Mesenteric fat pad (tissue), 1 donor: ENCODE results near the gene LILRA2. TPM values are rescaled to one million over a fixed set of nuclear protein-coding genes. Genes with fewer than 3 reads are reported as not detected.
"Not testable (repeated sequence)": the region's sequence is repeated elsewhere in the genome, so short reads cannot be mapped to it uniquely, and the experiment has no call there.

Experiments
- DNase-seq: peaks from one replicate; pipeline ENCODE4 v3.0.0-alpha.2; 2020; ENCODE audit warnings: low spot score
- total RNA-seq: library from RNA; stranded (reverse); fragmentation: NEBNext Ultra II Directional; extraction: Animal tissue kit (Norgen Biotek cat#: 25700); gene quantifications from one replicate; pipeline ENCODE4 v1.2.1, GENCODE V29; 2021
- donor health status: DM: yes; HTN: yes; CAD: no.

Gene LILRA2
- total RNA-seq, 1 donor from 2014 or later, result 10.0 TPM

DNA sequence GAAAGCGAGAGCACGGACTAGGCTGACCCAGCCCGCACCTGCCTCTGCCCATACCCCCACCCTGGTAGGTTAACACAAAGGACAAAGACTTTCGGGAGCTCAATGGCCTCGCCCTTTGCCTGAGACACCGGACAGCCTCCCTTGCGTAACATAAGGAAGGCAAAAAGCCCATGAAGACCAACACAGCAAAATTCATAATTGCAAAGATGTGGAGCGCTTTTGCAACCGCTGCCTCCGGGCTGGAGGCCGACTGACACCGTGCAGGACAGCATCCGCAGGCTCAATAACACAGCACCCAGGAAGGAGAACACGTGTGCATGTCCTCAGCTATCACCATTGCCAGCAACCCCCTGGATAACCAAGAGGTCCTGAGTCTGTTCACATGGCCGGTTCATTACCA lies 35.2 kb downstream of the LILRA2 start:
- no peak for DNase-seq

DNA sequence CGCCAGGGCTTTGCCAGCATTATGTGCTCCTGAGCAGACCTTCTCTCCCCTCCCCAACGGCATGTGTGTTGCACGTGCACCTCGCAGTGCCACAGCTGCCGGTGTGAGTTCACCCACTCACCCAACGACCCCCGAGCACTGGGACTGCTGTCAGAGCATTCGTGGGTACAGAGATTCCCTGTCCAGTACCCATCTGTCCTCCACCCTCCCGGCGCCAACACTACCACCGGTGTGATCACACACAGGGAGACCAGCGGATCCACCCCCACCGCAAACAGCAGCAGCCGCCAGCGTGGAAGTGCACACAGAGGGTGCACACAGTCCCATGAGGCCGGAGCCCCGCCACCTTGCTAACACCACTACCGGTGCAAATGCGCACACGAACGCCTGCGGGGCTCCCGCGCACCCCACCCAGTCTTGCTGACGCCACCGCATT lies 35.8 kb downstream of the LILRA2 start:
- DNase-seq, result no peak

GRCh38 chr19:54612428-54612827 lies 38.8 kb downstream of the LILRA2 start:
- DNase-seq, result no peak

- no peak for DNase-seq
Observed at GRCh38 chr19:54614726-54615125, 41.1 kb downstream of the LILRA2 start.

DNA sequence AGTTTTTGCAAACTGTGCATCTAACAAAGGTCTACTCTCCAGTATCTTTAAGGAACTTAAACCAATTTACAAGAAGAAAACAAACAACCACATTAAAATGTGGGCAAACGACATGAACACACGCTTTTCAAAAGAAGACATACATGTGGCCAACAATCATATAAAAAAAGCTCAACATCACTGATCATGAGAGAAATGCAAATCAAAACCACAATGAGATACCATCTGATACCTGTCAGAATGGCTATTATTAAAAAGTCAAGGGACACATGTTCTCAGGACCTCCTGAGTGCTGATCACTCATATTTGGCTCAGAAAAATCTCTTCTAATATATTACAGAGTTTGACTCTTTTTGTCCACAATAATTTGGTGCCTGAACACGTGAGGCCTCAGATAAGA lies 42.5 kb downstream of the LILRA2 start:
- DNase-seq, result no peak

DNA sequence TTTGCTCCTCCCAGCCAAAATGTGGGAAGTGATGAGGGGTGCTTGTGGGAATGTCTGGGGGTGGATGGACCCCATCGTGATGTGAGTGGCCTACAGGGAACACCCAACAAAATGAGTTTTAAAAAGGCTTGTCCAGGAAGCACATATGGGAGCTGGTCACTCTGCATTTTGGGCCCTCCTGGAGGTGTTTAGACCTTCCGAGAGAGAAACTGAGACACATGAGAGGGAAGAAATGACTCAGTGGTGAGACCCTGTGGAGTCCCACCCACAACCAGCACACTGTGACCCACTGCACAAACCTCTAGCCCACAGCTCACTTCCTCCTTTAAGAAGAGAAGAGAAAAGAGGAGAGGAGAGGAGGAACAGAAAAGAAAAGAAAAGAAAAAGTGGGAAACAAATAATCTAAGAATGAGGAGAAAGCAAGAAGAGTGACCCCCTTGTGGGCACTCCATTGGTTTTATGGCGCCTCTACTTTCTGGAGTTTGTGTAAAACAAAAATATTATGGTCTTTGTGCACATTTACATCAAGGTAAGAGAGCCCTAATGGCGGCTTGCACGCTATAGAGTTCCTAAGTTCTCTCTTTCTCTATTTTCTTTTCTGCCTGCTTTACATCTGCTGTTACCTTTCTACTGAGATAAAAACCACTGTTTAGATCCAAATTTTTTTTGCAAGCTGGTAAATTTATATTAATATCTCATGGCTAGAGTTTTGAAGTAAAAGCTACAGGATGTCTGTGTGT lies 43.4 kb downstream of the LILRA2 start:
- no peak for DNase-seq

- no peak for DNase-seq
Observed at GRCh38 chr19:54620464-54620863, 46.9 kb downstream of the LILRA2 start.

- DNase-seq, result no peak
Observed at GRCh38 chr19:54622431-54622830, 48.8 kb downstream of the LILRA2 start.

DNA sequence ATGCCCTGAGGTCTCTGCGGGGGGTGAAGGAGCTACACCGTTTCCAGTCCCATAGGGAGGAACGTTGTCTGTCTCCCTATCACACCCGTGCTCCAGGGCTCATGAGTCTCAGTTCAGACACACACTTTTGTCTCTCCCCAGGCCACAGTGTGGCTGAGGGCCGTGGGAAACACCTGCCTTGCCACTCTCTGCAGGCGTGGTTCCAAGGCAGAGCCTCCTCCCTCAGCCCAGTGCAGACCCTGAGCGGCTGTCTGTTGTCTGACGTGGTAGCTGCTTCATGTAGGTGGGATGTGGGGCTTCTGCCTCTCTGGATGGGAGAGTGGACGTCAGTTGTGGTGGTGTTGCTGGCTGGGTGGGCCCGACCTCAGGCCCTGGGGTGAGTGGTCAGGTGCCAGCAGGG lies 50.6 kb downstream of the LILRA2 start:
- not testable (repeated sequence) for DNase-seq

DNA sequence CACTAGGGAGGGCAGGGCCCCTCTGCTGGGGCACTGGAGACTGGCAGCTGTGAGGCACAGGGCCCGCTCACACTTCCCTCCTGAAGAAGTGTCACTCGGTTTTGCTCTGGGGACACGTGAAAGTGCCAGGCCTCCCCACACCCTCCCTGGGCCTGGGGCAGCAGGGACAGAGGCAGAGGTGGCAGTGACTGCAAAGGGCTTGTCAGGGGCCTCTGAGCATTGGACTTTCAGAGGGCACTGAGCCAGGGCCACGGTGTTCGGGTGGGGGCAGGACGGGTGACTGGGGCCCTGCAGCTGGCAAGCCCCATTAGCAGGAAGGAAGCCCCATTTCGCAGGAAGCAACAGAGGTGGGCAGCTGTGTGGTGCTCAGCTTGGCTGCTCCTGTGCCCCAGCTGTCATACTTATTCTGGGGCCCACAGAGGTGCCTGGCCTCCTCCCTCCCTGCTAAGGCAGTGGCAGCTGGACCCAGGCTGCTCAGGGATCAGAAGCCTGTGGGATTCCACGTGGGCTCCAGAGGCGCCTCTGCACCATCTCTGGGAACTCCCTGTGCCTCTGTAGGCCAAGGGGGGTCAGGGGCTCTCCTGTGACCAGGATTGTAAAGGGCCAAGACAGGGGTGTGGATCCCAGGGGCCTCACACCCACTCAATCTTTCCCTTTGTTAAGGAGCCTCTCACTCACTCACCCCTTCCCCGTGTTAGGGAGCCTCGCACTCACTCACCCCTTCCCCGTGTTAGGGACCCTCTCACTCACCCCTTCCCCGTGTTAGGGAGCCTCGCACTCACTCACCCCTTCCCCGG lies 51.5 kb downstream of the LILRA2 start:
- not testable (repeated sequence) for DNase-seq

GRCh38 chr19:54626757-54627156 lies 53.2 kb downstream of the LILRA2 start:
- DNase-seq, result no peak

DNA sequence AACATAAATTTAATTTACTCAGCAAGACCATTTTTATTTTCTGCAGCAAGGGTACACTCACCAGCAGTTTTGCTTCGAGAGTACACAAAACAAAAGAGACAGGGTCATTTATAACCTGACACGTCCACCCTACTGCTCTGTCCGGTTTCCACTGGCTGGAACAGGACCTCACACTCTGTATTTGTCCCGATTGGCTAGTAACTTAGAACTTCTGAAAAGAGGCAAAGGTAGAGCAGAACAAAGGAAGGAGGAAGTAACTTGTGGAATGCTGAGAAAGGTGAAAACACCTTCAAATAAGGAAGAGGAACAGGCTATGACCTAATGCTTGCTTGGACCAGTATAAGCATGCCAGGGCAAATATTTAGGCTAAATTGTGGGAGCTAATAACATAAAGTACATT lies 54.3 kb downstream of the LILRA2 start:
- not testable (repeated sequence) for DNase-seq

DNA sequence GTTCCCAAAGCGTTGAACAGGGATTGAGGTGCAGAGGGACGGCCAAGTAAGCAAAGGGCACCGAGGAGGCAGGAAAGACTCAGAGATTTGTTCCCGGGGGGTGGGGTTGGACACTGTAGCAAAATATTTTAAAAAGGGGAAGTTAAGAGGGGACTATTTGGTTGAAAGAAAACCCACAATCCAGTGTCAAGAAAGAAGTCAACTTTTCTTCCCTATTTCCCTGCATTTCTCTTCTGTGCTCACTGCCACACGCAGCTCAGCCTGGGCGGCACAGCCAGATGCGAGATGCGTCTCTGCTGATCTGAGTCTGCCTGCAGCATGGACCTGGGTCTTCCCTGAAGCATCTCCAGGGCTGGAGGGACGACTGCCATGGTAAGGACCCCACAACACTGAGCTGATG lies 56.7 kb downstream of the LILRA2 start, which contains the start of gene LILRB1:
Gene LILRB1 (plus strand): TSS at position 223 of the 400 bp plus-strand sequence. CDS start 590 bp downstream, outside the sequence.
- DNase-seq, result not testable (repeated sequence)

- no peak for DNase-seq
Observed at GRCh38 chr19:54630782-54631181, 57.2 kb downstream of the LILRA2 start.

DNA sequence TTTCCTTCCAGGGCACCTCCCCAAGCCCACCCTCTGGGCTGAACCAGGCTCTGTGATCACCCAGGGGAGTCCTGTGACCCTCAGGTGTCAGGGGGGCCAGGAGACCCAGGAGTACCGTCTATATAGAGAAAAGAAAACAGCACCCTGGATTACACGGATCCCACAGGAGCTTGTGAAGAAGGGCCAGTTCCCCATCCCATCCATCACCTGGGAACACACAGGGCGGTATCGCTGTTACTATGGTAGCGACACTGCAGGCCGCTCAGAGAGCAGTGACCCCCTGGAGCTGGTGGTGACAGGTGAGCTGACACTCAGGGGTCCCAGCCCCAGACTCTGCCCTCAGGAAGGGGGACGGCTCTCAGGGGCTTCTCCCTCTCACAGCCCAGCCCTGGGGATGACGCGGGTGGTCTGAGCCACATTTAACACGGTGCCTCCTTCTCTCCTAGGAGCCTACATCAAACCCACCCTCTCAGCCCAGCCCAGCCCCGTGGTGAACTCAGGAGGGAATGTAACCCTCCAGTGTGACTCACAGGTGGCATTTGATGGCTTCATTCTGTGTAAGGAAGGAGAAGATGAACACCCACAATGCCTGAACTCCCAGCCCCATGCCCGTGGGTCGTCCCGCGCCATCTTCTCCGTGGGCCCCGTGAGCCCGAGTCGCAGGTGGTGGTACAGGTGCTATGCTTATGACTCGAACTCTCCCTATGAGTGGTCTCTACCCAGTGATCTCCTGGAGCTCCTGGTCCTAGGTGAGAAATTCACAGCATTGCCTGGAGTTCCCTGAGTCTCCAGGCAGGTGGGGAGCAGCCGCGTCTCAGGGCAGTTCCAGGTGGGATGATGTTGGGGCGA lies 58.1 kb downstream of the LILRA2 start:
- DNase-seq, result not testable (repeated sequence)

DNA sequence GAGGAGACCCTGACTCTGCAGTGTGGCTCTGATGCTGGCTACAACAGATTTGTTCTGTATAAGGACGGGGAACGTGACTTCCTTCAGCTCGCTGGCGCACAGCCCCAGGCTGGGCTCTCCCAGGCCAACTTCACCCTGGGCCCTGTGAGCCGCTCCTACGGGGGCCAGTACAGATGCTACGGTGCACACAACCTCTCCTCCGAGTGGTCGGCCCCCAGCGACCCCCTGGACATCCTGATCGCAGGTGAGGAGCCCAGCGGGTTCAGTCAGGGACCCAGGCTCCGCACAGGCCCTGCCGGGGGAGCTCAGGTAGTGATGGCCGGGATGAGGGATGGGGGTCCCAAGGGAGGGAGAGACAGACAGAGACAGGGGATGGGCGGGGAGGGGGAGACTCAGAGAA lies 58.9 kb downstream of the LILRA2 start:
- DNase-seq, result not testable (repeated sequence)

DNA sequence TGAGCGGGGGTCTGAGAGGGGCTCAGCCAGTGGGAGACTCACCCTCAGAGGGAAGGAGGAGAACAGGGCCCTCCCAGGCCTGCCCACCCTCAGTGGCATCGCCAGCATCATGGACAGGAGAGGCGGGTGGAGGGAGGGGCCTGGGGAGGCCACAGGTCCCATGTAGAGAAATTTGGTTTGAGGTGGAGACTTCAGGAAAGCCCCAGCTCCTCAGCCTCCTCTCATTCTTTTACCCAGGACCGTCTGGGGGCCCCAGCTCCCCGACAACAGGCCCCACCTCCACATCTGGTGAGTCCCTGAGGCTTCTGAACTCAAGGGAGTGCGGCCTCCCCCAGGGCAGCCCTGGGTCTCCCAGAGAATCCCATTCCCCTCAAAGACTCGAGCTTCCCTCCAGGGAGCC lies 59.8 kb downstream of the LILRA2 start:
- no peak for DNase-seq

DNA sequence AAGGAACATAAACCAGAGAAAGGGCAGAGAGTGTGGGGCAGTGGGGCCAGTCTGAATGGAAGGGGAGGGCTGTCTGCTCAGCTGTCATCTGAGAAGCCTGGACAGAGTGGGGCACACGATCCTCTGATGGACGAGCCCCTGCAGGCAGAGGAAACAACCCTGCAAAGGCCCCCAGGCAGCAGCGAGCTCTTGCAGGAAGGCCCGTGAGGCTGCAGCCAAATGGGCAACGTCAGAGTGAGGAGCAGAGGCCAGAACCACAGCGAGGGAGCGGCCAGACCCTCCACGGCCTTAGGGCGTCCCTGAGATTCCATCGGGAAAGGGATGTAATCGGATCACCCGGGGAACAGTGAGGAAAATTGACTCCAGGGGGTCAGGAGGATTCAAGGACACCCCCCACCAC lies 62.5 kb downstream of the LILRA2 start:
- DNase-seq, result not testable (repeated sequence)

DNA sequence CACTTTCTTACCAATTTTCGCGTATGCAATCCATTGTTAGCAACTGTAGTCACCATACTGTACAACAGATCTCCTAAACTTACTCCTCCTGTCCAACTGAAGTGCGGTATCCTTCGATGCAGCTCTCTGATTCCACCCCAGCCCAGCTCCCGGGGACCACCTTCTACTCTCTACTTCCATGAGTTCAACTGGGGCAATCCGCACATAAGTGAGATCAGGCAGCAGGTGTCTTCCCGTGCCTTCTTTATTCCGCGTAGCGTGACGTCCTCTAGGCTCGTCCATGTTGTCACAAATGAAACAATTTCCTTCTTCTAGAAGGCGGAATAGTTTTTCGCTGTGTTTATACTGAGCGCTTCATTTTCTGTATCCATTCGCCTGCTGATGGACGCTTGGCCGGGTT lies 65.1 kb downstream of the LILRA2 start:
- DNase-seq, result no peak
